Cerebellar cortex (tissue), 1 donor: Measurements from ENCODE around the gene MAD1L1.

Experiments
- DNase-seq: peaks from one replicate; pipeline ENCODE4 v3.0.0-alpha.2; 2015; ENCODE audit warnings: low spot score

Gene MAD1L1

GRCh38 chr7:2200584-2200980, 32.2 kb downstream of the MAD1L1 start:
- no peak for DNase-seq

DNA sequence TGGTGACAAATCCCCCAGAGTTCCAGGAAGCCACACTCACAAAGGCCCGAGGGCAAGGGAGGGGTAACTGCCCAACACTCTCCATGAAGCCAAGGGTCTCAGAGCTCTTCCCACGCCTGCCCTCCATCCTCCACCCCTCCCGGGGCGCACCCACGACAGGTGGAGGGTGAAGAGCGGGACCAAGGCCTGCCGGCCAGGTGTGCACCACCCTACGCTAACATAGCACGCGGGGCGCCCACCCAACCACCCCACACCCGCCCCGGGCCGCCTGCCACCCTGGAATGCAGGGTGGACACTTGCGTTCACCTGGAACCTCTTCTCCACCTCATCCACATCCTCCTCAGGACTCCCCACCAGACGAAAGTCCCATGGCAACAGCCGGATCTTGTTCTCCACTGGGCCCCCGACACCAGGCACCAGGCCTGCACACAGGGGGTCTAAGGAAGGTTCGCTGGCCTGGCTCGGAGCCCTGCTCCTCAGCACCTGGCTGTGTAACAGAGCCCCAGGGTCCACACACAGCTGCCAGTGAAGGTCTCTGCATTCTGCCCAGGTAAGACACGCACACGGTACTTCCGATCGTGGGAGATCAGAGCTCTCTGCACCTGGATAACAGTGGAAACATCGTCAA, 32.7 kb downstream of the MAD1L1 start:
- DNase-seq = no peak

DNA sequence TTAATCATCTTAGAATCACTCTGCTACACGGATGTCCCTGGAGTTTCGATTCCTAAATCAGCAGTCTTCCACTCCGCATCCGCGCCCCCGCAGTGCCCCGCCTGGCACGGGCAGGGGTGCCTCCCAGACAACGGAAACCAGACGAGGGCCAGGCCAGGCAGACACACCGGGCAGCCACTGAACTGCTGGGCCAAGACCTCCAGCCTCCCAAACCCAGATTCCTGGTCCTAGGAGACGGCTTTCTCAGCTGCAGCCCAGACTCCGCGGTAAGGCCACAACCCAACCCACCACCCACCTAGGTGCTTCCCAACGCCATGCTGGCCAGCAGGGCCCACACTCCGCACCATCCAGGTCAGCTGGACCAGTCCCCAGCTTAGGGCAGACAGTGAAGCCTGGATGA, 33.2 kb downstream of the MAD1L1 start:
- DNase-seq = no peak

DNA sequence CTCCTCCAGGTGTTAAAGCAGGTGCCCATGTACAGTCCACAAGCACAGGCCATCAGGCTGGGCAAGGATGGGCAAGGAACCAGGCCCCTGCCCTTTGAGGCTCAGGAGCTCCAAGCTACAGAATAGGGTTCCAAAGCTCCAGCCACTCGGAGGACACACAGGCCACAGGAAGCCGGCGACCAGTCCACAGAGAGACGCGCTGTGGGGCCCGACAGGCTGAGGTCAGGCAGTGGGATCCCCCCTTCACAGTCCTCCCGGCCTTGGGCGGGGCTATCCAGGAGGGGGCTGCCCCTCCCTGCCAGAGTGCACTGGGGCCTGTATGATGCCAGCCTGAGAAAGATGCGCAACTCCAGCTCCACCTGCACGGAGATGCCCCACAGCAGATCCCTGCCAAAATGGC, 34.0 kb downstream of the MAD1L1 start:
- no peak for DNase-seq

DNA sequence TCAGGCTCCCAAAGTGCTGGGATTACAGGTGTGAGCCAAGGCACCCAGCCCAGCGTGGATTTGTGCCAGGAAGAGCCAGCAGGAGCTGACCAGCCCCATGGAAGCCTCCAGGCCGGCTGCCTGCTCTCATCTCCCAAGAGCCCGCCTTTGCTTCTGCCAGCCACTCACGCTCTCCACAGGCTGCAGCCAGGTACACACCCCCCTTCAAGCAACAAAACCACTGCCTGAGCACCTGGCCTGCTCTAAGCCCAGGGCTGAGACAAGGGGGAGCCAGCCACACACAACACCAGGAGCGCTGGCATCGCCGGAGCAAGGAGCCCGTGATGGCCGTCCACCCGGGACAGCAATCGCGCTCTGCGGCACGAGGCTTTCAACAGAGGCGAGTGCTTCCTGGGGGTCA, 34.5 kb downstream of the MAD1L1 start:
- peak; percentile 10 for DNase-seq

DNA sequence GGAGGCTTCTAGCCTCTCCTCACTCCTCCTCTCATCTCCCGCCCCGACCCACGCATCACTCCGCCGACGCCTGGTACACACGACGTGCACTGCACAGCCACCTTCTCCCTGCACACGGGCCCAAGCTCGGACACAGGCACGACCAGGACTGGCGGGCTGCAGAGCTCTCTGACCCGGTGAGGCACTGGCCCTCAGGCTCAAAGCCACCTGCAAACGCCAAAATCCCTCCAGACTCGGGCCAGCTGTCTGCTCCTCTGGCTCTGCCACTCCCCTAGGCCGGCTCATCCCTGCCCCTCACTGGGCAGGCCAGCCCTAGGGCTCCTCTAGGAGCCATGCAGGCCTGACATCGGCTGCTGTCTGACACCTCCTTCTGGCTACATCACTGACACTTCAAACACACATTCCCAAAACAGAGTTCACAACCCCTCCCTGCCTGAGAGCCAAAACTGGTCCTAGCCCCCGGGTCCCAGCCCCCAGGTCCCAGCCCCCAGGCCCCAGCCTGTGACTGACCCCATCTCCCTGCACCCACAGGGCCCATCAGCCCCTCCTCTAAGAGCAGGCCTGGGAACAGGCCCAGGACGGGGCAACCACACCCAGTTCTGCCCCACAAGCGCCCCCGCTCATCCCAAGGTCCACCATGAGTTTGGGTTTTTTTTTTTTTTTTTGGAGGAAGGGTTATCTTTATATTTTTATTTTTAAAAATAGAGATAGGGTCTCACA, 35.1 kb downstream of the MAD1L1 start:
- no peak for DNase-seq

GRCh38 chr7:2196381-2197378, 36.1 kb downstream of the MAD1L1 start:
- DNase-seq = peak; percentile 38

DNA sequence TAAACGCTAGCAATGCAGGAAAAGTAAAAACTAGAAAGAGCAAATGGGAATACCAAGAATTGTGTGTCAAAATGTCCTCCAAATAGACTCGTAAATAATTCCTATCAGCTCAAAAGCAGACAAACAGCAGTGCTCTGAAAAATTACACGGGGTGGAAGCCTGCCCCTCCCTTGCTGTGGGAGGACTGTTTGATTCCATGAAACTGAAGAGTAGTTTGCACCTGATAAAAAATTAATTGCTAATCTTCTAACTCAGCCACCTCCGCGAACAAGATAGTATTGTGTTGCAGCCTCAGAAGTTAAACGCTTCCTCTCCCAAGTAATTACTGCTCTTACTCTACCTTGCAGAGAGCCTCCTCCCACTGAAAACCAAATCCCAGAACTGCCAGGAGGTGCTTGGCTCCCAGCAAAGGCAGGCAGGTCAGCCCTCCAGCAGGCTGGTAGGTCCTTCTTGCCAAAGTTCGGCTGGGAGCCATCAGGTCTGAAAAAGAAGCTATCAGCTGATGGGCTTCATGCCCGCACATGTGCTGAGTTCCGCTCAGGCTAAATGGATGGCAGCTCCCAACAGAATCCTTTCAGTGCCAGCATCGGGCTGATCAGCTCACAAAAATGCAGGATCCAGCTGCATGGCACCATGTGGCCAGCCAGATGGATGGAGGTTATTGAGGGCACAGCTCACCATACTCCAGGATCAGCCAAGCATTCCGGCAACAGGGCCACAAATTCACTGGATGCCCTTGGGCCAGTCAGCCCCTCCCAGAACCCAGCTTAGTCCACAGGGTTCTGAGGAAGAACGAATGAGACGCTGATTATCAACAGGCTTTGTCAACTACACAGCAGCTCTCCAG, 37.1 kb downstream of the MAD1L1 start:
- DNase-seq = peak; percentile 95

DNA sequence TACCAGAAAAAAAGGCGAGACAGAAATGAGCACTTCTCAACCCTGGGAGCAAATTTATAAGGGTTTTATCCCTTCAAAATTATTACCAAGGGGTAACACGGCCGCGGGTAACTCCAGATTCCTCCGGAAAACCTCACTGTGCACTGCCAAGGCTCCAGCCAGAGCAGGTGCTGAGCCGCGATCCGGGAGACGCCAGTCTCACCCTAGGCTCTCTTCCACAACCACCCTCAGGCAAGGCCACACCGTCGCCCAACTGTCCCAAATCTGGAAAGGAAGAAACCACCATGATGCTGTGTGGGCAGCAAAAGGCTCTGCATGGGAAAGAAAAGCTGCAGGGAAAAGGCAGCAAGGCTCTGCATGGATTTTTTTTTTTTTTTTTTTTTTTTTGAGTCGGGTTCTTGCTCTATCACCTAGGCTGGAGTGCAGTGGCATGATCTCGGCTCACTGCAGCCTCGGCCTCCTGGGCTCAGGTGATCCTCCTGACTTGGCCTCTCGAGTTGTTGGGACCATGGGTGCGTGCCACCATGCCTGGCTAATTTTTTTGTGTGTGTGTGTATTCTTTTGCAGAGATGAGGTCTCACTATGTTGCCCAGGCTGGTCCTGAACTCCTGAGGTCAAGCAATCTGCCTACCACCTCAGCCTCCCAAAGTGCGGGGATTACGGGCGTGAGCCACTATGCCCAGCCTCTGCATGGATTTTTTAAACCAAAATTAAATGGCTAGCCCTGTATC, 39.0 kb downstream of the MAD1L1 start:
- no peak for DNase-seq

DNA sequence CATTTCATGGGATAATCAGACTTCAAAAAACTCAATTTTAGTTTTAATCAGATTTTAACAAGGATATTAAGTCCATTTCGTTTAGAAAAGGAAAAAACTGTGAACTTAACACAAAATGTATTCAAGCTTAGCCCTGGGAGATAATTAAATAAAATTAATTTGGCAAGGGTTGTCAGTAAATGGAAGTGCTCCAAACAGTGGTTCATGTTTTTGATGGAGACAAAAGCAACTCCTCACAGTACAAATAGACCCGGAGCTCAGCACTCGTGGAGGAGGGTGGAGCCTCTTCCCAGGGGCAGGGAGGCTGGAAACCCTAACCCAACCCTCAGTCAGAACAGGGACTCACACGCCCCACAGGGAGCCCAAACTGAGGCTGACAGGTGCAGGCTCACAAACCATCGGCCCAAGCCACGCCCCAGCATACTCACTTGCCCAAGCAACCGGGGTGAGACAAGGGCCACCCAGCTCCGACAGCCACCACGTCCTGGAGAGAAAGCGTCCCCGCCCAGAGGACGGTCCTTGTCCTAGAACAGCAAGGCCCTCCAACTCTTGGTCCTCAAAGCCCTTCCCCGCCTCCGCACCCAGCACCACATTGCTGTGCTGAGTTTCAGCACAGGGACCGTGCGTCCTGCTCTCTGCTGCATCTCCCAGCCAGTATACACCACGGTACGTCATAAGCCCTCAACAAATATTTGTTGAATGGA, 39.8 kb downstream of the MAD1L1 start:
- no peak for DNase-seq

DNA sequence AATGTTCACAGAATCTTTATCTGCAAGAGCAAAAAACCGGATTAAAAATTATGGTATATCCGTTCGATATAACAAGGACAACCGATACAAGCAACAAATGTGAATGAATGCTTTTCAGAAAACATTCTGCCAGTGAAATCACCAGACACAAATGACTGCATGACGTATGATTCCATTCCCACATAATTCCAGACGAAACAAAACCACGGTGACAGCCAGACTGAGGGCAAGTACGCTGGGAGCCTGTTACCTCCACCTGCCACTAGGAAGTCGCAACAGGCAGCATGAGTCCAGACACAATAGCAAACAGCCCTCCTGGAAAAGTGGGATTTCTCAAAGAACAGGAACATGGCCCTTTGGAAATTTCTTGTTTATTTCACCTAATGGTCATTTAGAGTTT, 41.7 kb downstream of the MAD1L1 start:
- no peak for DNase-seq

- no peak for DNase-seq
These were observed 42.2 kb downstream of the MAD1L1 start for GRCh38 chr7:2190531-2190930.

DNA sequence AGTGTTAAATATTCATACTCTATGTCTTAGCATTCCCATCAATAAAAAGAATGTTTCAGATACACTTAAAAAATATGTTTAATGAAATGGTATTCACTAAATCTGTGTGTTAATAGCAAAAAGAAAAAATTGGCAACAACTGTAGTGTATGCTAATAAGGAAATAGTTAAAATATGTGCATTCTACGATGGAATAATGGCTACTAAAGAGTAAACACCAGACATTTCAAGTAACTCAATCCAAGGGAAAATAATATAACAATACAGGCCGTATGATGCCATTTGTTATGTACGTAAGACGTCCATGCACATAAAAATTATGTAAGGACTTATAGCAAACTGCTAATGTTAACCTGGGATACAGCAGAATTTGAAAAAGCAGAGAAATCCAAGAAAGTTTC, 46.6 kb downstream of the MAD1L1 start:
- DNase-seq = no peak

DNA sequence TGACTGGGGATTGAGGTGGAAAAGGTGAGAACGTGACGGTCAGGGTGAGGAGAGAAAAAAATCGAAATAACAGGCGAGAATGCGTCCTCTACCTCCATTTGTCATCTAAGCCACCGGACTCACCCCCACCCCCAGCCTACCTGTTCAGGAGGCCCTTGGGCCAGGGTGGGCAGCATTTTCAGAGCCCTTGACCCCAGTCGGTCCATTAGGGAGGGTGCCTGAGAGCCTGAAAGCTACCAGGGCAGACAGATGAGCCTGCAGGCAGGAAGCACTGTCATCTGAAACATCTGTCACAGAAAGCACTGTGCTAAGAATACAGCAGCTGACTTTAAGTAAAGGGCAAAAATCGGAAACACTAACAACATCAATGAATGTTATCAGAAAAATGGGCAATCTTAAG, 47.0 kb downstream of the MAD1L1 start:
- DNase-seq = no peak

- DNase-seq = no peak
These were observed 50.3 kb downstream of the MAD1L1 start for GRCh38 chr7:2182461-2182860.

GRCh38 chr7:2181077-2181854, 51.5 kb downstream of the MAD1L1 start:
- no peak for DNase-seq

GRCh38 chr7:2180081-2180480, 52.7 kb downstream of the MAD1L1 start:
- no peak for DNase-seq

DNA sequence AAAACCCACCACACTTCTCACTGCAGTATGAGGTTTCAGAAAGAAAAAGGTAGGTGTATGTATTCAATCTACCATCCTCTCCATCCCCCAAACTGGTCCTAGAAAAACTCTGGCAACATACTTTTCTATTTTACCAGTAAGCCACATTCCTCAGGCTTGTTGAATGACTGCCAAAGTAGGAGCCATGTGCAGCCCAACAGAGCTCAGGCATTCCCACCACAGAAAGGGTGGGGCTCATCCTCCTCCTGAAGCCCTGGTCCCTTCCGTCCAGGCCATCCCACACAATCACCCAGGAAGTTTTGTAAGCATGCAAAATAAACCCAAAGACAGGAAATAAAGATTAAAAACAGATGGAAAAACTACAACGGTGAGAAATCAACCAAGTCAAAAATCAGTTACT, 57.2 kb downstream of the MAD1L1 start:
- DNase-seq = no peak

DNA sequence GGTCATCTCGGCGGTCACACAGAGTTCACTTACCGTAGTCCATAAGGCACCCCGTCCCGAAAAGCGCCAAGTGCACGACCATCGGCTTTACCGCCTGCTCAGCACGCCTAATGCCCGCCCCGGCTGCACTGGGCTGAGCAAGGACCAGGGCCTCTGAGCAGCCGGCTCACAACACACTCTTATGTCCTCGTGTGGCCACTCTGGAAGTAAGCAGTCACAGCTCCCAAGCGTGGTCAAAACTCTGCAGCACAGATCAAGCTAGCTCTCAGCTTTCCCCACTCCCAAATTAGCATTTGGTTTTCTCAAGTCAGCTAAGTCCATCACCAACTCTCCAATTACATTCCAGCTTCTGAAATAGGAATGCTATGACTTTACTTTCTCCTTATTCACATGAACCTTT, 57.7 kb downstream of the MAD1L1 start:
- DNase-seq = no peak
